PFSK-1 (cell line): ENCODE measurements around the gene ZDHHC24.

Experiments used
- FOXP2 ChIP-seq: optimal IDR thresholded peaks from 2 replicates; pipeline ENCODE3; 2011; ENCODE audit warnings: borderline replicate concordance, control low read depth, inconsistent platforms; ENCODE audit not compliant: insufficient read depth; ENCODE audit errors: extremely low read length, extremely low read depth
- POLR2AphosphoS5 ChIP-seq: IDR thresholded peaks from 2 replicates; pipeline ENCODE4 v1.6.1; 2012; ENCODE audit warnings: low read depth, mild to moderate bottlenecking, control low read depth, low read length, moderate library complexity
- REST ChIP-seq, 2 experiments: IDR thresholded peaks; 2 replicates each; pipeline versions ENCODE4 v1.6.1 to v1.8.0; 2011 to 2012; ENCODE audit warnings: low read depth in 2 of 2, low read length in 2 of 2, control low read depth in 1 of 2, inconsistent platforms in 1 of 2, mild to moderate bottlenecking in 1 of 2, moderate library complexity in 1 of 2; ENCODE audit not compliant: insufficient read depth in 1 of 2
- SIN3A ChIP-seq: IDR thresholded peaks from 2 replicates; pipeline ENCODE4 v1.6.1; 2012; ENCODE audit warnings: mild to moderate bottlenecking, low read length, moderate library complexity, borderline replicate concordance; ENCODE audit not compliant: insufficient read depth
- TAF1 ChIP-seq: IDR thresholded peaks from 2 replicates; pipeline ENCODE4 v1.6.1; 2012; ENCODE audit warnings: low read length, control low read depth, borderline replicate concordance; ENCODE audit not compliant: insufficient read depth

- TF ChIP-seq TAF1 (no peak), POLR2AphosphoS5 (no peak), SIN3A (no peak), REST (IDR thresholded peaks at IDR 0.05; ENCODE audit: insufficient read depth in 1 of 2, low read depth in 2 of 2, low read length in 2 of 2) (no peak), FOXP2 (no peak)
Measured at GRCh38 chr11:66491315-66491935, 54.4 kb downstream of the ZDHHC24 start.
